ENCODE data around the gene ELMO1.

Gene ELMO1

GRCh38 chr7:37360484-37360883 is 88.2 kb downstream of the ELMO1 start:
- no peak for DNase-seq
- intact Hi-C loops (cut with DNase I), result no loop called here

GRCh38 chr7:37359662-37360444 is 88.8 kb downstream of the ELMO1 start:
- intact Hi-C loops (cut with DNase I), result no loop called here
- DNase-seq, result no peak

GRCh38 chr7:37359180-37359579 is 89.5 kb downstream of the ELMO1 start:
- DNase-seq, result no peak
- intact Hi-C loops (cut with DNase I), result no loop called here

GRCh38 chr7:37357637-37357996 is 91.0 kb downstream of the ELMO1 start:
- no peak for DNase-seq
- intact Hi-C loops (cut with DNase I), result no loop called here

GRCh38 chr7:37356911-37357636 is 91.6 kb downstream of the ELMO1 start:
- DNase-seq, result no peak
- intact Hi-C loops (cut with DNase I), result no loop called here

- intact Hi-C loops (cut with DNase I), result no loop called here
- peak in 33 of 42 donors; percentile 19 to 72 (median 46) for DNase-seq
These were observed 94.0 kb downstream of the ELMO1 start for GRCh38 chr7:37354656-37355131.

GRCh38 chr7:37353949-37354655 is 94.6 kb downstream of the ELMO1 start:
- intact Hi-C loops (cut with DNase I), result no loop called here

GRCh38 chr7:37352974-37353948 is 95.4 kb downstream of the ELMO1 start:
- no peak for DNase-seq
- intact Hi-C loops (cut with DNase I), result no loop called here

More at GRCh38 chr7:37353949-37354655, 94.6 kb downstream of the ELMO1 start:
- DNase-seq, result no peak

GRCh38 chr7:37352251-37352880 is 96.3 kb downstream of the ELMO1 start:
- no peak for DNase-seq
- intact Hi-C loops (cut with DNase I), result no loop called here

- intact Hi-C loops (cut with DNase I), result no loop called here
- no peak for DNase-seq
These were observed 96.9 kb downstream of the ELMO1 start for GRCh38 chr7:37351716-37352115.

- DNase-seq, result no peak
- intact Hi-C loops (cut with DNase I), result loop anchor here (10.0 kb wide), 1 partner anchor 75 kb away; no protein-coding TSS in a partner anchor
These were observed 98.6 kb downstream of the ELMO1 start for GRCh38 chr7:37349979-37350590.

GRCh38 chr7:37348982-37349381 is 99.7 kb downstream of the ELMO1 start:
- intact Hi-C loops (cut with DNase I), result loop anchor here (10.0 kb wide), 1 partner anchor 76 kb away; no protein-coding TSS in a partner anchor
- DNase-seq, result no peak

- intact Hi-C loops (cut with DNase I), result loop anchor here (10.0 kb wide), 1 partner anchor 78 kb away; no protein-coding TSS in a partner anchor
- DNase-seq, result no peak
These were observed 101.9 kb downstream of the ELMO1 start for GRCh38 chr7:37346761-37347160.

- DNase-seq, result no peak
- intact Hi-C loops (cut with DNase I), result loop anchor here (10.0 kb wide), 1 partner anchor 80 kb away; no protein-coding TSS in a partner anchor
These were observed 103.6 kb downstream of the ELMO1 start for GRCh38 chr7:37344886-37345579.

GRCh38 chr7:37342688-37343471 is 105.8 kb downstream of the ELMO1 start:
- intact Hi-C loops (cut with DNase I), result loop anchor here (10.0 kb wide), 1 partner anchor 82 kb away; no protein-coding TSS in a partner anchor

GRCh38 chr7:37342176-37342687 is 106.4 kb downstream of the ELMO1 start:
- intact Hi-C loops (cut with DNase I), result loop anchor here (10.0 kb wide), 1 partner anchor 83 kb away; no protein-coding TSS in a partner anchor
- DNase-seq, result no peak

More at GRCh38 chr7:37342688-37343471, 105.8 kb downstream of the ELMO1 start:
- DNase-seq, result peak in 3 of 42 donors; percentile 8 to 16 (median 15)

Data from head of caudate nucleus (tissue), 42 donors.